Measurements from ENCODE around the gene TMEM97. TPM values are rescaled to one million over a fixed set of nuclear protein-coding genes. Genes with fewer than 3 reads are reported as not detected.
"Not testable (repeated sequence)": the region's sequence is repeated elsewhere in the genome, so short reads cannot be mapped to it uniquely, and the experiment has no call there.

TMEM97 gene
- total RNA-seq, 2 donors from 2014 or later = 11.8 to 127 TPM

DNA sequence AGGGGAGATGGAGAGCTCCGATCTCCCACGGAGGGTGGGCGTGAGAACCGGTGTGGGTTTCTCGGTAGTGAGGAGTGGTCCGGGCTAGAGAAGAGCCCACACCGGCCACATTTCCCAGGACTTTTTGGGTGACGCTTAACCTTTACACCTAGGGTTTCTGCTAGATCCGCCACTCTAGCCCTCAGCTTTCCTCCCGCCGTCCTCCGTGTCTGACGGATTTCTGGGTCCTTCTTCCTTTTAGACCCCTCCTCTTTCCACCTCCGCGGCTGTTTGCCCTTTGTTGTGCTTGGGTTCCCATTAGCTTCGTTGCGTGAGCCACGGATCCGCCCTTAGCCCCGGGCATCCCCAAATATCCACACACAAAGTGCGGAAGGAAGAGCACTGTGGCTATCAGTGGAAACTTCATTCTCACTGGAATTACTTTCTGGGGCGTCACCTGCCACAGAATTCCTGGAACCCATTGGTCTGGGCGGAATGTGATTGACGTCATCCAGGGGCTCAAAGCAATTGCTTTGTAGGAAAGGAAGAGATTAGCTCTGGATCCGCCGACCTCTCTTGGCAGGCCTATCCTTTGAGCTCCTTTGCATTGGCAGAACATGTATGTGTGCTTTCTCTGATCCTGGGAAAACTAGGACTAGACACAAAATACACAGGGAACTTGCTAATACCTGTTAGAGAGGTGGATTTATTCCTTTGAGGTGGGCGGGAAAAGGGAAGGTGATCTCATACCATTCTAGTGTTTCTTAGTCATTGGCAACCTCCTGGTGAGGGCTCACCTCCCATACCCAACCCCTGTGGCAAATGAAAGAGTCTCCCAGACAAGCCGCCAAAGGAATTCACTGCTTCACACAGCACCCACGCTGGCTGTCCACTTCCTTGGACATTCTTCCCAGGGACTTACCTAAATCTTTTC lies 17.2 kb downstream of the TMEM97 start:
- Histone ChIP-seq H3K27me3 (replicated peaks; ENCODE audit: insufficient read depth) (no peaks in the 10 kb centered on the region), H3K27ac (peak overlapping the region; percentile 87 to 88), H3K9me3 (no peaks in the 10 kb centered on the region), H3K36me3 (peaks cover 4 to 19% of the 10 kb centered on the region in 2 donors), H3K4me1 (replicated peaks) (peaks cover 12% of the 10 kb centered on the region), H3K4me3 (peak overlapping the region; percentile 88 to 94)
- TF ChIP-seq, protein P1, sequence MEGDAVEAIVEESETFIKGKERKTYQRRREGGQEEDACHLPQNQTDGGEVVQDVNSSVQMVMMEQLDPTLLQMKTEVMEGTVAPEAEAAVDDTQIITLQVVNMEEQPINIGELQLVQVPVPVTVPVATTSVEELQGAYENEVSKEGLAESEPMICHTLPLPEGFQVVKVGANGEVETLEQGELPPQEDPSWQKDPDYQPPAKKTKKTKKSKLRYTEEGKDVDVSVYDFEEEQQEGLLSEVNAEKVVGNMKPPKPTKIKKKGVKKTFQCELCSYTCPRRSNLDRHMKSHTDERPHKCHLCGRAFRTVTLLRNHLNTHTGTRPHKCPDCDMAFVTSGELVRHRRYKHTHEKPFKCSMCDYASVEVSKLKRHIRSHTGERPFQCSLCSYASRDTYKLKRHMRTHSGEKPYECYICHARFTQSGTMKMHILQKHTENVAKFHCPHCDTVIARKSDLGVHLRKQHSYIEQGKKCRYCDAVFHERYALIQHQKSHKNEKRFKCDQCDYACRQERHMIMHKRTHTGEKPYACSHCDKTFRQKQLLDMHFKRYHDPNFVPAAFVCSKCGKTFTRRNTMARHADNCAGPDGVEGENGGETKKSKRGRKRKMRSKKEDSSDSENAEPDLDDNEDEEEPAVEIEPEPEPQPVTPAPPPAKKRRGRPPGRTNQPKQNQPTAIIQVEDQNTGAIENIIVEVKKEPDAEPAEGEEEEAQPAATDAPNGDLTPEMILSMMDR (IDR thresholded peaks at IDR 0.05) = no peak
- TF ChIP-seq POLR2AphosphoS5 (IDR thresholded peaks at IDR 0.05) (peak; percentile 58), POLR2A (IDR thresholded peaks at IDR 0.05) (peak; percentile 21)
- DNase-seq (ENCODE audit: low spot score) = peak; percentile 34
- intact Hi-C loops (cut with DNase I) = loop anchor here (1.0 to 5.0 kb wide), 2 partner anchors 21 to 616 kb away; partner anchors contain the start of genes PHF12 and POLDIP2
- 3% methylated on average over 27 of the region's 29 CpGs for WGBS

DNA sequence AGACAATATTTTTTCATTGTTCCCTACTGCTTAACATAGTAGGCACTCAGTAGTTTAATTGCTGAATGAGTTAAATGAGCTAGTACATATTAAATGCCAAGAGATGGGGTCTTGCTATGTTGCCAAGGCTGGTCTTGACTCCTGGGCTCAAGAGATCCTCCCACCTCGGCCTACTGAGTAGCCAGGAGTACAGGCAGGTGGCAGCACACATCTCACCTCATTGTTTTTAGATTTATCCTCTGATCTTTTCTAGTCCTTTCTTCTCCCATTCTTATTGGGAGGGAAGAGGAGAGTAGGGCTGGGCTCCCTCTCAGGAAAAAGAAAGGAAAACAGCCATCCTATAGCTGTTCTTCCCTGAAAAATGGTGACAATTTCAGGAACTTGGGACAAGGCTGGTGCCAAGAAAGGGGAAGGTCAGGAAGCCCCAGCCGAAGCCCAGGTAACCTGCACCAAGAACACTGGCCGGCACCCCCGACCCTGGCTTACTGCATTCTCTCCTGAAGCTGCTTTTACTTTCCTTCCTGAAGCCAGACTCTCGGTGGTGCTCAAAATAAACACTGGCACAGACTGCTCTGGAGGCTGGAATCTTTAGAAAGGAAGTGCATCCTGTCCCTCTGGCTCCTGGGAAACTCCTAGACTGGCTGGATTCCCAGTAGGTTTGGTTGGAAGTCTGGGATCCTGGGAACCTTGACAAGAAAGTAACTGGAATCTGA lies 19.2 kb downstream of the TMEM97 start:
- Histone ChIP-seq H3K9me3 (no peaks in the 10 kb centered on the region), H3K4me3 (no peak overlapping the region), H3K27ac (no peak overlapping the region), H3K4me1 (replicated peaks) (peaks cover 12% of the 10 kb centered on the region), H3K27me3 (replicated peaks; ENCODE audit: insufficient read depth) (no peaks in the 10 kb centered on the region), H3K36me3 (peaks cover 6 to 19% of the 10 kb centered on the region in 2 donors)
- intact Hi-C loops (cut with DNase I) = loop anchor here (5.0 kb wide), 1 partner anchor 614 kb away; the partner anchor contains the start of gene PHF12
- no peak for TF ChIP-seq POLR2AphosphoS5 (IDR thresholded peaks at IDR 0.05)
- TF ChIP-seq POLR2A (IDR thresholded peaks at IDR 0.05) = no peak
- TF ChIP-seq, protein P1 (IDR thresholded peaks at IDR 0.05) = no peak
- no peak for DNase-seq (ENCODE audit: low spot score)
- 69% methylated on average over 5 of the region's 5 CpGs for WGBS

DNA sequence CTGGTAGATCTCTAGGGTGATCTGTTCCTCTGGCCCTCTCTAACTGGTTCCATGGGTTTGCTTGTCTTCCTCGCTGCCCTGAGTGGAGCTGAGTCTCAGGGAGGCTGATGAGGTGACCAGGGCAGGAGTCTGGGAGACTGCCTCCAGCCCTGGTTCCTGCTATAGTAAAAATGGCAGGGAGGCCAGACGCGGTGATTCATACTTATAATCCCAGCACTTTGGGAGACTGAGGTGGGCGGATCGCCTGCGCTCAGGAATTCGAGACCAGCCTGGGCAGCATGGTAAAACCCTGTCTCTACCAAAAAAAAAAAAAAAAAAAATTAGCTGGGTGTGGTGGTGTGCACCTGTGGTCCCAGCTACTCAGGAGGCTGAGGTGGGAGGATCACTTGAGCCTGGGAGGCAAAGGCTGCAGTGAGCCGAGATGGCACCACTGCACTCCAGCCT lies 19.8 kb downstream of the TMEM97 start:
- H3K36me3 ChIP-seq = peaks cover 6 to 19% of the 10 kb centered on the region in 2 donors
- not testable (repeated sequence) for DNase-seq (ENCODE audit: low spot score); H3K4me3 ChIP-seq; H3K27me3 ChIP-seq (replicated peaks; ENCODE audit: insufficient read depth); H3K27ac ChIP-seq; H3K9me3 ChIP-seq
- intact Hi-C loops (cut with DNase I) = loop anchor here (5.0 kb wide), 1 partner anchor 614 kb away; the partner anchor contains the start of gene PHF12
- 85% methylated on average over 8 of the region's 8 CpGs for WGBS
- H3K4me1 ChIP-seq (replicated peaks) = peaks cover 11% of the 10 kb centered on the region

DNA sequence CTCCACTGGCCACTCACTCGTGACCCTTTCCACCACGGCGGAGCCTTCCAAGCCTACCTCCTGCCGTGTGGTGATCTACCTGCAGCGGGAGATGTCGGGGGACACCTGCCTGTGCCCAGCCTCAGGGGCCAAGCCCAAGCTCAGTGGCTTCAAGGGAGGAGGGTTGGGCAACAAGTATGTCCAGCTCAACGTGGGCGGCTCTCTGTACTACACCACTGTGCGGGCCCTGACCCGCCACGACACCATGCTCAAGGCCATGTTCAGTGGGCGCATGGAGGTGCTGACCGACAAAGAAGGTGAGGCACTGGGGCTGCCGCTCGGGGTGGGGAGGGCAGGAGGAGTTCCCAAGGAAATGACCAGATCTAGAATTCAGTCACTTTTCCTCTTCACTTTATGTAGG lies 20.4 kb downstream of the TMEM97 start:
- peaks cover 6 to 19% of the 10 kb centered on the region in 2 donors for H3K36me3 ChIP-seq
- peaks cover 5% of the 10 kb centered on the region for H3K4me1 ChIP-seq (replicated peaks)
- WGBS = 90% methylated on average over 15 of the region's 15 CpGs
- intact Hi-C loops (cut with DNase I) = loop anchor here (5.0 kb wide), 1 partner anchor 613 kb away; the partner anchor contains the start of gene PHF12
- H3K4me3 ChIP-seq = no peak overlapping the region
- TF ChIP-seq, protein P1 (IDR thresholded peaks at IDR 0.05) = no peak
- no peak for TF ChIP-seq POLR2AphosphoS5 (IDR thresholded peaks at IDR 0.05)
- no peak for TF ChIP-seq POLR2A (IDR thresholded peaks at IDR 0.05)
- no peak for DNase-seq (ENCODE audit: low spot score)
- H3K9me3 ChIP-seq = no peaks in the 10 kb centered on the region
- no peak overlapping the region for H3K27ac ChIP-seq
- no peaks in the 10 kb centered on the region for H3K27me3 ChIP-seq (replicated peaks; ENCODE audit: insufficient read depth)

DNA sequence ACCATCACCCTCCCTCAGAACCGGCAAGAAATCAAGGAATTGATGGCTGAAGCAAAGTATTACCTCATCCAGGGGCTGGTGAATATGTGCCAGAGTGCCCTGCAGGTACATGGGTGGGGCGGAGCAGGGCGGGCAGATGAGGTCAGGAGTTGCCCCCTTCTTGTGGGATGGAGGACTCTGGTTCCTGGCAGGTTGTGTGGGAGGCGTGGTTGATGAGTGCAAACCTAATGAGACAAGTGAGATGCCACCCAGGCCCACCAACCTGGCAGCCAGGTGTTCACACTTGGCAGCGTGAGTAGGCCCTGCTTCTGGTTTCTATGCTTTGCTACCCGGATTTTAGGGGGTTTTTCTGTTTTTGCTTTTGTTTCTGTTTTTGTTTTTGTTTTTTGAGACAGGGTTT lies 21.4 kb downstream of the TMEM97 start:
- H3K27me3 ChIP-seq (replicated peaks; ENCODE audit: insufficient read depth) = no peaks in the 10 kb centered on the region
- no peaks in the 10 kb centered on the region for H3K9me3 ChIP-seq
- H3K36me3 ChIP-seq = peaks cover 6 to 19% of the 10 kb centered on the region in 2 donors
- intact Hi-C loops (cut with DNase I) = no loop called here
- no peak for DNase-seq (ENCODE audit: low spot score)
- TF ChIP-seq POLR2AphosphoS5 (IDR thresholded peaks at IDR 0.05) (no peak), POLR2A (IDR thresholded peaks at IDR 0.05) (no peak)
- TF ChIP-seq, protein P1 (IDR thresholded peaks at IDR 0.05) = no peak
- no peak overlapping the region for H3K27ac ChIP-seq
- 85% methylated on average over 6 of the region's 6 CpGs for WGBS
- no peak overlapping the region for H3K4me3 ChIP-seq
- no peaks in the 10 kb centered on the region for H3K4me1 ChIP-seq (replicated peaks)

Measured in prostate gland (tissue), 2 donors.